OCI-M1 (cell line): Measurements from ENCODE around the gene SDSL.

Experiments
- DNase-seq: peaks from one replicate; lab custom pipeline; 2025; lab: John Stamatoyannopoulos, UW

SDSL gene

GRCh38 chr12:113449299-113449698 lies 27.1 kb downstream of the SDSL start:
- DNase-seq = no peak

GRCh38 chr12:113449839-113450238 lies 27.7 kb downstream of the SDSL start:
- DNase-seq = no peak

GRCh38 chr12:113452458-113452857 lies 30.3 kb downstream of the SDSL start:
- DNase-seq = no peak

DNA sequence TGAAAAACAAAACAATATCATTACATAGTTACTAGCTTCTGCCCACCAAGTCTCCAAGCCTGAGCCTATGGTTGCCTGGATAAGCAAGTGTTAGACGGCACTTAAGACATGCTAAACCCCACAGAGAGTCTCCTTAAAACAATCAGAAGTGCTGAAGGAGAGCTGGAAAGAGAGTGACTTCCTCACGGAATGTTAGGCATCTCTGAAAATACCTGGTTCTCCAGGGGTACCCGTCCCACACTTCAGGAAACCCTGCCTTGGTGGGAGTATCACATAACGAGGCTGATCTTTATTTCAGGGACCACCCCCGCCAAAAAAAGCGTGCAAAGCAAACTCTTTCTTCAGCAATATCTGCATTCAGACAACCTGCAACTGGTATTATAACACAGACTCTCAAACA lies 31.1 kb downstream of the SDSL start:
- peak; percentile 41 for DNase-seq

- DNase-seq = no peak
Observed at GRCh38 chr12:113456199-113456598, 34.0 kb downstream of the SDSL start.

GRCh38 chr12:113456761-113457160 lies 34.6 kb downstream of the SDSL start:
- DNase-seq = no peak

DNA sequence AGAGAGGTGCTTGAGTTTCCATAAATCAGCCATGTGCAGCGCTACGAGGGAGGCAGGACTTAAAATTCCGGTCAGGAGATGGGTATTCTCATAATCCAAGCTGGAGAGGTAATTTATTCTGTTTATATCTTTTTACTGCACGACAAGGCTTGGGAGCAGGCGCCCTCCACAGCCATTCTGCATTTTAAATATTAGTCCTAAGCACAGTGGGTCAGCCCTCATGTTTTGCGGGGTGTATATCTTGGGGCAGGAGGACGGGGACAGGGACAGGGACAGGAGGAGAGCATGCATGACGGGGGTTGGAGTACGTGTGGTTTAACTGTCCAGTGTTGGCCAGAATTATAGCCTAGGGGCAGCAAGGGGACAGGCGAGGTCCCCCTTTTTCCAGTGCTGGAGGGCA lies 35.0 kb downstream of the SDSL start:
- no peak for DNase-seq

- no peak for DNase-seq
Observed at GRCh38 chr12:113457710-113458109, 35.5 kb downstream of the SDSL start.

- no peak for DNase-seq
Observed at GRCh38 chr12:113459981-113460380, 37.8 kb downstream of the SDSL start.

- DNase-seq = peak; percentile 89
Observed at GRCh38 chr12:113461666-113462065, 39.5 kb downstream of the SDSL start.

- peak; percentile 92 for DNase-seq
Observed at GRCh38 chr12:113462117-113462774, 40.1 kb downstream of the SDSL start.

GRCh38 chr12:113462998-113463745 lies 41.0 kb downstream of the SDSL start:
- DNase-seq = no peak

- no peak for DNase-seq
Observed at GRCh38 chr12:113463746-113464451, 41.7 kb downstream of the SDSL start.

- DNase-seq = no peak
Observed at GRCh38 chr12:113464452-113464775, 42.2 kb downstream of the SDSL start.

GRCh38 chr12:113464852-113465719 lies 42.9 kb downstream of the SDSL start:
- no peak for DNase-seq

- DNase-seq = no peak
Observed at GRCh38 chr12:113465808-113466453, 43.8 kb downstream of the SDSL start.

GRCh38 chr12:113466454-113467141 lies 44.4 kb downstream of the SDSL start:
- DNase-seq = no peak

DNA sequence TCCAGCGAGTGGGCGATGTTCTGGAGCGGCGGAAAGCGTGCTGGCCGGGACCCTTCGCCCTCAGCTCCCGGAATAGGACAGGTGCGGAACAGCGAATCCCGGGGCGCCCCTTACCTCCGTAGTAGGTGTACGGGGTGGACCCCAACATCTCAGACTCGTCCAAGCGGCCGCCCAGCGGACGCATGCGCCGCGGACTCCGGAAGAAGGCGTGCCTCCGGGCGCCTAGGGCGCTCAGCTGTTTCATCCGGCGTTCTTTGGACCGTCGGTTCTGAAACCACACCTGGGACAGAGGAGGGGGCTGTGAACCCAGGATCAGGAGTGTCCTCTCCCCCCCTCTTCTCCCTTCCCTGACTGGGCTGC lies 44.9 kb downstream of the SDSL start:
- no peak for DNase-seq

GRCh38 chr12:113467502-113468364 lies 45.6 kb downstream of the SDSL start:
- no peak for DNase-seq
